GM15510 (cell line): Measurements from ENCODE around the gene CAMTA1.

Experiments
- POLR2A ChIP-seq: IDR thresholded peaks from 3 replicates; pipeline ENCODE4 v1.6.1; 2011; ENCODE audit warnings: borderline replicate concordance; ENCODE audit not compliant: insufficient read length; ENCODE audit errors: extremely low read depth

CAMTA1 gene

GRCh38 chr1:7743346-7743745, 958.1 kb downstream of the CAMTA1 start:
- no peak for TF ChIP-seq POLR2A

- no peak for TF ChIP-seq POLR2A
These were observed 959.6 kb downstream of the CAMTA1 start for GRCh38 chr1:7744882-7745281.

- TF ChIP-seq POLR2A = no peak
These were observed 960.5 kb downstream of the CAMTA1 start for GRCh38 chr1:7745783-7746182.

- TF ChIP-seq POLR2A = no peak
These were observed 962.4 kb downstream of the CAMTA1 start for GRCh38 chr1:7747605-7748004.

- TF ChIP-seq POLR2A = no peak
These were observed 963.9 kb downstream of the CAMTA1 start for GRCh38 chr1:7749126-7749525.

GRCh38 chr1:7751174-7751573, 965.9 kb downstream of the CAMTA1 start:
- TF ChIP-seq POLR2A = no peak

- TF ChIP-seq POLR2A = no peak
These were observed 967.5 kb downstream of the CAMTA1 start for GRCh38 chr1:7752512-7753417.

- TF ChIP-seq POLR2A = no peak
These were observed 968.4 kb downstream of the CAMTA1 start for GRCh38 chr1:7753641-7754040.

- no peak for TF ChIP-seq POLR2A
These were observed 969.0 kb downstream of the CAMTA1 start for GRCh38 chr1:7754234-7754633.

GRCh38 chr1:7755448-7755847, 970.2 kb downstream of the CAMTA1 start:
- TF ChIP-seq POLR2A = no peak

- TF ChIP-seq POLR2A = no peak
These were observed 975.0 kb downstream of the CAMTA1 start for GRCh38 chr1:7760245-7760644.

GRCh38 chr1:7761103-7761502, 975.8 kb downstream of the CAMTA1 start:
- TF ChIP-seq POLR2A = no peak

GRCh38 chr1:7767176-7767575, 981.9 kb downstream of the CAMTA1 start:
- TF ChIP-seq POLR2A = no peak

GRCh38 chr1:7768583-7768982, 983.3 kb downstream of the CAMTA1 start:
- no peak for TF ChIP-seq POLR2A

- TF ChIP-seq POLR2A = no peak
These were observed 984.6 kb downstream of the CAMTA1 start for GRCh38 chr1:7769673-7770412.

- no peak for TF ChIP-seq POLR2A
These were observed 985.4 kb downstream of the CAMTA1 start for GRCh38 chr1:7770669-7770996.
